ENCODE measurements around the gene SEC31B. TPM values are rescaled to one million over a fixed set of nuclear protein-coding genes. Genes with fewer than 3 reads are reported as not detected.

Gene SEC31B
- polyA plus RNA-seq, 1 donor from 2014 or later = 17.1 TPM

DNA sequence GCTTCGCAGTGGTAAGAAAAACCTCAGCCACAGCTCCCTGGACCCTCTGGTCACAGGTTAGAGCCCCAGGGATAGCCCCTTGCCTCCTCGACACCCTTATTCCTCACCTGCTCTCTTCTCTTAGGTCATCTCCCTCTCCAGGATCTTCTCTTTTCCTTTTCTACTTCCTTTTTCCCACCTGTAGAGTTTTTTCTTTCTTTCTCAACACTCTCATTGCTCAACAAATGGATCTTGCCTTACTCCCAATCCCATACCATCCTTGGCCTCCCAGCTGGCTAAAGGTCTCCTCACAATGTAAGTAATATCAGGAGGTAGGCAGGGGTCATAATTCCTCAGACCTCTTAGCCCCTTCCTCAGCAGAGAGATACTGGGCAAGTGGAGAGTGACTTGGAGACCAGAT, 39.7 kb downstream of the SEC31B start:
- H3K9me2 ChIP-seq (ENCODE audit: insufficient read depth, low read length) = no peaks in the 10 kb centered on the region
- no peak overlapping the region for H3K27ac ChIP-seq (ENCODE audit: low read length)
- no peaks in the 10 kb centered on the region for H3K79me2 ChIP-seq (replicated peaks; ENCODE audit: insufficient read depth, low read length)
- no peak overlapping the region for H3K4me3 ChIP-seq (ENCODE audit: low read length)
- peaks cover 3% of the 10 kb centered on the region for H3K36me3 ChIP-seq (ENCODE audit: insufficient read depth, low read length)
- H3F3A ChIP-seq (ENCODE audit: insufficient read depth, low read length, poor library complexity, severe bottlenecking) = no peaks in the 10 kb centered on the region
- peaks cover 79% of the 10 kb centered on the region for H3K27me3 ChIP-seq (ENCODE audit: insufficient read depth, low read depth, low read length)
- H3K9me3 ChIP-seq (ENCODE audit: low read length) = no peaks in the 10 kb centered on the region
- H3K9ac ChIP-seq (ENCODE audit: low read length) = no peak overlapping the region
- no peak overlapping the region for H3K4me2 ChIP-seq (ENCODE audit: low read length)
- no peak overlapping the region for H2AFZ ChIP-seq (ENCODE audit: low read depth, low read length)
- TF ChIP-seq MXI1 (conservative IDR thresholded peaks at IDR 0.05; ENCODE audit: poor library complexity, severe bottlenecking) (no peak), SMC3 (conservative IDR thresholded peaks at IDR 0.05; ENCODE audit: poor library complexity) (no peak), RAD21 (conservative IDR thresholded peaks at IDR 0.05) (no peak), TAF1 (IDR thresholded peaks at IDR 0.05; ENCODE audit: low read depth) (no peak), EP300 (conservative IDR thresholded peaks at IDR 0.05; ENCODE audit: poor library complexity, severe bottlenecking) (no peak), EZH2 (IDR thresholded peaks at IDR 0.05; ENCODE audit: borderline replicate concordance, insufficient read depth, low read length, poor library complexity, severe bottlenecking) (no peak), POLR2AphosphoS5 (IDR thresholded peaks at IDR 0.05) (no peak)
- TF ChIP-seq, protein P1, sequence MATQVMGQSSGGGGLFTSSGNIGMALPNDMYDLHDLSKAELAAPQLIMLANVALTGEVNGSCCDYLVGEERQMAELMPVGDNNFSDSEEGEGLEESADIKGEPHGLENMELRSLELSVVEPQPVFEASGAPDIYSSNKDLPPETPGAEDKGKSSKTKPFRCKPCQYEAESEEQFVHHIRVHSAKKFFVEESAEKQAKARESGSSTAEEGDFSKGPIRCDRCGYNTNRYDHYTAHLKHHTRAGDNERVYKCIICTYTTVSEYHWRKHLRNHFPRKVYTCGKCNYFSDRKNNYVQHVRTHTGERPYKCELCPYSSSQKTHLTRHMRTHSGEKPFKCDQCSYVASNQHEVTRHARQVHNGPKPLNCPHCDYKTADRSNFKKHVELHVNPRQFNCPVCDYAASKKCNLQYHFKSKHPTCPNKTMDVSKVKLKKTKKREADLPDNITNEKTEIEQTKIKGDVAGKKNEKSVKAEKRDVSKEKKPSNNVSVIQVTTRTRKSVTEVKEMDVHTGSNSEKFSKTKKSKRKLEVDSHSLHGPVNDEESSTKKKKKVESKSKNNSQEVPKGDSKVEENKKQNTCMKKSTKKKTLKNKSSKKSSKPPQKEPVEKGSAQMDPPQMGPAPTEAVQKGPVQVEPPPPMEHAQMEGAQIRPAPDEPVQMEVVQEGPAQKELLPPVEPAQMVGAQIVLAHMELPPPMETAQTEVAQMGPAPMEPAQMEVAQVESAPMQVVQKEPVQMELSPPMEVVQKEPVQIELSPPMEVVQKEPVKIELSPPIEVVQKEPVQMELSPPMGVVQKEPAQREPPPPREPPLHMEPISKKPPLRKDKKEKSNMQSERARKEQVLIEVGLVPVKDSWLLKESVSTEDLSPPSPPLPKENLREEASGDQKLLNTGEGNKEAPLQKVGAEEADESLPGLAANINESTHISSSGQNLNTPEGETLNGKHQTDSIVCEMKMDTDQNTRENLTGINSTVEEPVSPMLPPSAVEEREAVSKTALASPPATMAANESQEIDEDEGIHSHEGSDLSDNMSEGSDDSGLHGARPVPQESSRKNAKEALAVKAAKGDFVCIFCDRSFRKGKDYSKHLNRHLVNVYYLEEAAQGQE (IDR thresholded peaks at IDR 0.05; ENCODE audit: borderline replicate concordance) = no peak
- TF ChIP-seq, protein P2, sequence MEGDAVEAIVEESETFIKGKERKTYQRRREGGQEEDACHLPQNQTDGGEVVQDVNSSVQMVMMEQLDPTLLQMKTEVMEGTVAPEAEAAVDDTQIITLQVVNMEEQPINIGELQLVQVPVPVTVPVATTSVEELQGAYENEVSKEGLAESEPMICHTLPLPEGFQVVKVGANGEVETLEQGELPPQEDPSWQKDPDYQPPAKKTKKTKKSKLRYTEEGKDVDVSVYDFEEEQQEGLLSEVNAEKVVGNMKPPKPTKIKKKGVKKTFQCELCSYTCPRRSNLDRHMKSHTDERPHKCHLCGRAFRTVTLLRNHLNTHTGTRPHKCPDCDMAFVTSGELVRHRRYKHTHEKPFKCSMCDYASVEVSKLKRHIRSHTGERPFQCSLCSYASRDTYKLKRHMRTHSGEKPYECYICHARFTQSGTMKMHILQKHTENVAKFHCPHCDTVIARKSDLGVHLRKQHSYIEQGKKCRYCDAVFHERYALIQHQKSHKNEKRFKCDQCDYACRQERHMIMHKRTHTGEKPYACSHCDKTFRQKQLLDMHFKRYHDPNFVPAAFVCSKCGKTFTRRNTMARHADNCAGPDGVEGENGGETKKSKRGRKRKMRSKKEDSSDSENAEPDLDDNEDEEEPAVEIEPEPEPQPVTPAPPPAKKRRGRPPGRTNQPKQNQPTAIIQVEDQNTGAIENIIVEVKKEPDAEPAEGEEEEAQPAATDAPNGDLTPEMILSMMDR (IDR thresholded peaks at IDR 0.05; ENCODE audit: poor library complexity, severe bottlenecking) = no peak
- no peaks in the 10 kb centered on the region for H4K20me1 ChIP-seq (ENCODE audit: insufficient read depth)

- Histone ChIP-seq H3K9ac (ENCODE audit: low read length) (no peak overlapping the region), H3K27ac (ENCODE audit: low read length) (no peak overlapping the region), H4K20me1 (ENCODE audit: insufficient read depth) (no peaks in the 10 kb centered on the region), H3K4me2 (ENCODE audit: low read length) (no peak overlapping the region), H3F3A (ENCODE audit: insufficient read depth, low read length, poor library complexity, severe bottlenecking) (no peaks in the 10 kb centered on the region), H3K36me3 (ENCODE audit: insufficient read depth, low read length) (peaks cover under 1% of the 10 kb centered on the region), H3K9me3 (ENCODE audit: low read length) (no peaks in the 10 kb centered on the region), H2AFZ (ENCODE audit: low read depth, low read length) (no peak overlapping the region), H3K27me3 (ENCODE audit: insufficient read depth, low read depth, low read length) (peaks cover 69% of the 10 kb centered on the region), H3K9me2 (ENCODE audit: insufficient read depth, low read length) (no peaks in the 10 kb centered on the region), H3K79me2 (replicated peaks; ENCODE audit: insufficient read depth, low read length) (no peaks in the 10 kb centered on the region), H3K4me3 (ENCODE audit: low read length) (no peak overlapping the region)
- TF ChIP-seq, protein P1 (IDR thresholded peaks at IDR 0.05; ENCODE audit: borderline replicate concordance) = no peak
- no peak for TF ChIP-seq MXI1 (conservative IDR thresholded peaks at IDR 0.05; ENCODE audit: poor library complexity, severe bottlenecking)
- TF ChIP-seq RAD21 (conservative IDR thresholded peaks at IDR 0.05) = no peak
- no peak for TF ChIP-seq EP300 (conservative IDR thresholded peaks at IDR 0.05; ENCODE audit: poor library complexity, severe bottlenecking)
- no peak for TF ChIP-seq EZH2 (IDR thresholded peaks at IDR 0.05; ENCODE audit: borderline replicate concordance, insufficient read depth, low read length, poor library complexity, severe bottlenecking)
- TF ChIP-seq POLR2AphosphoS5 (IDR thresholded peaks at IDR 0.05) = no peak
- no peak for TF ChIP-seq SMC3 (conservative IDR thresholded peaks at IDR 0.05; ENCODE audit: poor library complexity)
- no peak for TF ChIP-seq TAF1 (IDR thresholded peaks at IDR 0.05; ENCODE audit: low read depth)
- TF ChIP-seq, protein P2 (IDR thresholded peaks at IDR 0.05; ENCODE audit: poor library complexity, severe bottlenecking) = no peak
Measured at GRCh38 chr10:100479037-100479436, 40.6 kb downstream of the SEC31B start.
